Naive thymus-derived CD4-positive, alpha-beta T cell (primary cell): ENCODE measurements around the gene ITPR2. TPM values are rescaled to one million over a fixed set of nuclear protein-coding genes. Genes with fewer than 3 reads are reported as not detected.

Experiments
- ATAC-seq: fragments of 150-1000 bp; cut with Tn5 transposase; 2 replicates; pipeline ENCODE4 v1.10.0; 2021; ENCODE audit warnings: mild to moderate bottlenecking, moderate library complexity
- CTCF ChIA-PET: fragments of 350-600 bp; sonication (Branson Sonifier 250); formaldehyde crosslinking; loops from one replicate; lab custom pipeline; 2021; ENCODE audit warnings: antibody characterized with exemption; lab: Charles Lee
- POLR2A ChIA-PET: fragments of 350-600 bp; sonication (Branson Sonifier 250); formaldehyde crosslinking; loops from one replicate; lab custom pipeline; 2021; ENCODE audit warnings: antibody characterized with exemption, inconsistent platforms; lab: Charles Lee
- DNase-seq, 9 donors: peaks; one replicate each; pipeline versions ENCODE4 v3.0.0 to v3.0.0-alpha.2; 2020 to 2022; ENCODE audit warnings: mixed read lengths in 1 of 9
- H3K27ac ChIP-seq: one replicate; pipeline ENCODE4 v1.7.0; 2013; ENCODE audit warnings: mild to moderate bottlenecking, low read depth, low read length, moderate library complexity
- H3K27me3 ChIP-seq, 2 donors: one replicate each; pipeline ENCODE4 v1.7.0; 2013; ENCODE audit warnings: low read length in 2 of 2, mild to moderate bottlenecking in 2 of 2, moderate library complexity in 2 of 2; ENCODE audit not compliant: control insufficient read depth in 2 of 2, insufficient read depth in 2 of 2
- H3K36me3 ChIP-seq, 3 experiments: 1 replicate in 2 of 3; 2 replicates in 1 of 3; pipeline ENCODE4 v1.7.0; 2013; ENCODE audit warnings: low read length in 3 of 3, mild to moderate bottlenecking in 3 of 3, moderate library complexity in 1 of 3; ENCODE audit not compliant: insufficient read depth in 3 of 3, control insufficient read depth in 2 of 3
- H3K4me1 ChIP-seq, 2 donors: one replicate each; pipeline ENCODE4 v1.7.0; 2013; ENCODE audit warnings: low read length in 2 of 2, mild to moderate bottlenecking in 2 of 2, moderate library complexity in 1 of 2; ENCODE audit not compliant: control insufficient read depth in 2 of 2, insufficient read depth in 2 of 2
- H3K4me3 ChIP-seq: 2 replicates; pipeline ENCODE4 v1.7.0; 2013; ENCODE audit warnings: mild to moderate bottlenecking, low read length
- H3K9me3 ChIP-seq, 3 experiments: 1 replicate in 2 of 3; 2 replicates in 1 of 3; pipeline ENCODE4 v1.7.0; 2013; ENCODE audit warnings: low read length in 3 of 3; ENCODE audit not compliant: control insufficient read depth in 2 of 3
- H3K27ac Mint-ChIP-seq, 9 donors: one replicate each; pipeline ENCODE4 v1.8.0; 2020 to 2022; ENCODE audit warnings: mixed read lengths in 9 of 9, mild to moderate bottlenecking in 8 of 9, moderate library complexity in 5 of 9, inconsistent platforms in 2 of 9
- H3K27me3 Mint-ChIP-seq, 5 donors: one replicate each; pipeline ENCODE4 v1.8.0; 2021 to 2022; ENCODE audit warnings: mixed read lengths in 5 of 5, mild to moderate bottlenecking in 1 of 5
- H3K36me3 Mint-ChIP-seq, 5 donors: one replicate each; pipeline ENCODE4 v1.8.0; 2020 to 2022; ENCODE audit warnings: mixed read lengths in 5 of 5, mild to moderate bottlenecking in 3 of 5, inconsistent platforms in 1 of 5
- H3K4me1 Mint-ChIP-seq, 7 donors: one replicate each; pipeline ENCODE4 v1.8.0; 2020 to 2022; ENCODE audit warnings: mixed read lengths in 7 of 7, mild to moderate bottlenecking in 3 of 7, inconsistent platforms in 1 of 7
- H3K4me3 Mint-ChIP-seq, 10 donors: one replicate each; pipeline ENCODE4 v1.8.0; 2020 to 2022; ENCODE audit warnings: mild to moderate bottlenecking in 10 of 10, mixed read lengths in 10 of 10, moderate library complexity in 6 of 10, inconsistent platforms in 2 of 10
- H3K9me3 Mint-ChIP-seq, 11 donors: one replicate each; pipeline ENCODE4 v1.8.0; 2020 to 2022; ENCODE audit warnings: mixed read lengths in 11 of 11, mild to moderate bottlenecking in 4 of 11, inconsistent platforms in 1 of 11, moderate library complexity in 1 of 11
- intact Hi-C, 2 donors: fragments of 100-400 bp; cut with micrococcal nuclease; formaldehyde crosslinking; loops; one replicate each; pipeline ENCODE4 v1.15.1; 2023
- polyA plus RNA-seq, 2 donors: library from polyadenylated mRNA; unstranded; fragments of 300-500 nt; fragmentation: Illumina TruSeq; gene quantifications; one replicate each; pipeline ENCODE4 v1.2.3, GENCODE V29; 2021
- total RNA-seq, 6 experiments: library from RNA in 5 of 6; stranded (reverse) in 5 of 6; gene quantifications; 1 replicate in 5 of 6; 2 replicates in 1 of 6; pipeline ENCODE4 v1.2.3 and lab custom pipeline; 2021 to 2026

The ITPR2 gene
- total and polyA plus RNA-seq, 7 experiments from 2014 or later, result 11.3 to 71.5 (median 51.4) TPM

DNA sequence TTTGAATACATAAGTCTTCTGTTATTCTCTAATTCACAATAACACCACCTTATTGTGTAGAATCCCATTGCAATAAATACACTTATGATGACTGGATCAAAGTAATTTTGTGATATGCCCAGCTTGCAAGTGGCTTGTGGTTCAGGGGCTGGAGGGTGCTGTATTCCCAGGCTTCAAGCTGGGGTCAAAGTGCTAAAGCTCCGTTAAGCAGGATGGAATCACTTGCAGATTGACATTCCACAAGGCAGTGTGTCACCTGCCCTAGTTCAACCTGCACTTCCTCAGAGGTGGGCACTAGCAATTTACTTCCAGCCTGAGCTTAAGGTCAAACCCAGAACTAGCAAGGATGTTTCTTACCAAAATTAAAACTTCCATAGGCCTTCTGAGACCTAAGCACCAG lies 471.0 kb downstream of the ITPR2 start:
- peaks cover 0 to 4% (median 0%) of the 10 kb centered on the region in 7 donors for H3K4me1 Mint-ChIP-seq
- intact Hi-C loops, result no loop called here
- Histone ChIP-seq H3K4me3 (no peak overlapping the region), H3K9me3 (no peaks in the 10 kb centered on the region), H3K27me3 (no peaks in the 10 kb centered on the region), H3K36me3 (no peaks in the 10 kb centered on the region), H3K27ac (no peak overlapping the region), H3K4me1 (no peaks in the 10 kb centered on the region)
- H3K36me3 Mint-ChIP-seq, result peaks cover 0 to 60% (median 16%) of the 10 kb centered on the region in 5 donors
- no peak for DNase-seq
- no peak overlapping the region for H3K27ac Mint-ChIP-seq
- ChIA-PET CTCF (no interaction called here), POLR2A (no interaction called here)
- H3K4me3 Mint-ChIP-seq, result no peak overlapping the region
- no peaks in the 10 kb centered on the region for H3K27me3 Mint-ChIP-seq
- ATAC-seq, result no peak
- no peaks in the 10 kb centered on the region for H3K9me3 Mint-ChIP-seq

DNA sequence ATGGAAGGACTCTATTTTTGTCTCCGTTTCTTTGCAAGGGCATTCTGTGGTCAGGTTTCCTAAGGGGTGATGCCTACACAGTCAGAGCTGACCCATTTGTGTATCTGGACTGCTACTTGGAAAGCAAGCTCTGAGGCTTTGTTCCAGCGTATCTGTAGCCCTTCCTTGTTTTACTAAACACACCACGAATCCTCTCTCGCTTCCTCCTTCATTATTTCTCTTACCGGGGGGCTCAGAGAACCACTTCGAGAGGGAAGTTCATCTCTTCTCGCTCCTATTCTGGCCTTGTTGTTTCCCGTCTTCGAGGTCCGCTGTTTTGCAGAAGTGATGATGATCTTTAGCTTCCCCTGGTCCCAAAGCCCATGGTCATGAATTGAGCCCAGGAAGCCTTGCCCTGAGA lies 472.9 kb downstream of the ITPR2 start:
- Histone ChIP-seq H3K9me3 (no peaks in the 10 kb centered on the region), H3K4me1 (no peaks in the 10 kb centered on the region), H3K27ac (no peak overlapping the region), H3K4me3 (no peak overlapping the region), H3K36me3 (no peaks in the 10 kb centered on the region), H3K27me3 (no peaks in the 10 kb centered on the region)
- no peaks in the 10 kb centered on the region for H3K9me3 Mint-ChIP-seq
- peaks cover 0 to 4% (median 0%) of the 10 kb centered on the region in 7 donors for H3K4me1 Mint-ChIP-seq
- H3K27me3 Mint-ChIP-seq, result no peaks in the 10 kb centered on the region
- ATAC-seq (peak; percentile 32), DNase-seq (no peak)
- peaks cover 0 to 53% (median 16%) of the 10 kb centered on the region in 5 donors for H3K36me3 Mint-ChIP-seq
- POLR2A ChIA-PET, result interaction anchor here (0.6 kb wide), 1 partner anchor 58 kb away, joined by 3 read pairs; no protein-coding TSS in a partner anchor
- no peak overlapping the region for H3K4me3 Mint-ChIP-seq
- CTCF ChIA-PET, result no interaction called here
- H3K27ac Mint-ChIP-seq, result no peak overlapping the region
- intact Hi-C loops, result no loop called here

DNA sequence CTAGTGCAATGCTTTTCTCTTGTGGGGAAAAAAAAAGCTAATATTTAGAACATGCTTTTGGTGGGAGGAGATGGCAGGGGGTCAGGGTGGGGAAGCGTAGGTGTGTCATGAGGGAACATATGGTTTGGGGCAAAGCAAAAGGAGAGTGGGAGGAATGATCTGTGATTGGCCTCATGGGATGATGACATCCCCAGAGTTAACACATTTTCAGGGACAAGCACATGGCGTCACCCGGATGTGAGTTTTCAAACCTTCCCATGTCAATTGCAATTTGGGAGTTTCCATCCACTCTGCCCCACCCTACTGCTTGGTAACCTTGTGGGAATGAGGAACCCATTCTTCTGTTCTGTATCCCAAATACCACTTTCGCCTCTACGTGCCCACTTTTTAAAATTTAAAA lies 473.4 kb downstream of the ITPR2 start:
- H3K9me3 Mint-ChIP-seq, result no peaks in the 10 kb centered on the region
- Histone ChIP-seq H3K9me3 (no peaks in the 10 kb centered on the region), H3K4me1 (no peaks in the 10 kb centered on the region), H3K27ac (no peak overlapping the region), H3K36me3 (no peaks in the 10 kb centered on the region), H3K4me3 (no peak overlapping the region), H3K27me3 (no peaks in the 10 kb centered on the region)
- peaks cover 0 to 4% (median 0%) of the 10 kb centered on the region in 7 donors for H3K4me1 Mint-ChIP-seq
- ATAC-seq (no peak), DNase-seq (no peak)
- CTCF ChIA-PET, result no interaction called here
- H3K27ac Mint-ChIP-seq, result no peak overlapping the region
- no peaks in the 10 kb centered on the region for H3K27me3 Mint-ChIP-seq
- intact Hi-C loops, result no loop called here
- no peak overlapping the region for H3K4me3 Mint-ChIP-seq
- POLR2A ChIA-PET, result no interaction called here
- peaks cover 0 to 48% (median 11%) of the 10 kb centered on the region in 5 donors for H3K36me3 Mint-ChIP-seq

DNA sequence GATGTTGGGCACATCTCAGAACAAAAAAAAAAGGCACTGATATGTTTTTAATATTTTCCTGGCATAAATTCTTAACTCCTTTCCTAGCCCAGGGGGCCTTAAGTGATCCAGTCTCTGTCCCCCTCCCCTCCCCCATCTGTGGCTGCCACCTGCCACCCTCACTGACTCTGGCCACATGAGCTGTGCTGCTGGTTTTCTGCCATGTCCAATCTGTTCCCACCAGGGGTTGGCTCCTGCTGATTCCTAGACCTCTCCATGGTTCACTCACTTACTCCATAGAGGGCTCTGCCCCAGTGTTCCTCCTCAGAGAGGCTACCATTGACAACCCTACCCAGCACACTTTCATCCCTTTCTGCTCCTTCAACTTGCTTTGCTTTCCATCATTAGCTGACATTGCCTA lies 474.3 kb downstream of the ITPR2 start:
- H3K4me1 ChIP-seq, result no peaks in the 10 kb centered on the region
- H3K9me3 Mint-ChIP-seq, result no peaks in the 10 kb centered on the region
- H3K27ac ChIP-seq, result no peak overlapping the region
- no peaks in the 10 kb centered on the region for H3K9me3 ChIP-seq
- no peak overlapping the region for H3K27ac Mint-ChIP-seq
- intact Hi-C loops, result no loop called here
- H3K27me3 Mint-ChIP-seq, result no peaks in the 10 kb centered on the region
- no peaks in the 10 kb centered on the region for H3K27me3 ChIP-seq
- CTCF ChIA-PET, result no interaction called here
- H3K4me3 ChIP-seq, result no peak overlapping the region
- POLR2A ChIA-PET, result no interaction called here
- no peaks in the 10 kb centered on the region for H3K36me3 ChIP-seq
- no peak overlapping the region for H3K4me3 Mint-ChIP-seq
- DNase-seq, result no peak
- peaks cover 0 to 4% (median 0%) of the 10 kb centered on the region in 7 donors for H3K4me1 Mint-ChIP-seq
- peaks cover 0 to 45% (median 14%) of the 10 kb centered on the region in 5 donors for H3K36me3 Mint-ChIP-seq
- ATAC-seq, result no peak

DNA sequence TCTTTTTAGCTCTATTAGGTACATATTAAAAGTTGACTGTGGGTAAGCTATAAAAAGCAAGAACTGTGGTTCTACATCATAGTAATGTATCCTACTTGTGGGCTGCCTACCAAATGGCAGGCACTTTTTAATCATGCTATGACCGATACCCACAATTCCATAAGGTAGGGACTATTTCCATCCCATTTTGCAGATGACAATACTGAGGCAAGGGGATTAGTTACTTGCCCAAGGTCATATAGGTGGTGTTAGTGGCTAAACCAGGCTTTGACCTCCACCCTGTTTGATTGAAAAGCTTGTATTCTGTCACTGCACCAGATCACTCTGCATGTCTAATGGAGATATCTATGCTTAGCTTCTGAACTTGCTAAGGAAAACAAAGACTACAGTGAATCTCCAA lies 485.7 kb downstream of the ITPR2 start:
- intact Hi-C loops, result no loop called here
- Mint-ChIP-seq H3K27me3 (no peaks in the 10 kb centered on the region), H3K9me3 (peaks cover 0 to 3% (median 0%) of the 10 kb centered on the region in 11 donors), H3K36me3 (peaks cover 0 to 31% (median 14%) of the 10 kb centered on the region in 5 donors), H3K4me1 (peaks cover 0 to 15% (median 2%) of the 10 kb centered on the region in 7 donors), H3K4me3 (no peak overlapping the region), H3K27ac (no peak overlapping the region)
- H3K27me3 ChIP-seq, result no peaks in the 10 kb centered on the region
- H3K9me3 ChIP-seq, result no peaks in the 10 kb centered on the region
- DNase-seq (no peak), ATAC-seq (no peak)
- H3K4me1 ChIP-seq, result no peaks in the 10 kb centered on the region
- no peak overlapping the region for H3K4me3 ChIP-seq
- no peak overlapping the region for H3K27ac ChIP-seq
- CTCF ChIA-PET, result interaction anchor here (0.6 kb wide), 2 partner anchors 649 to 1243 kb away, joined by 3 read pairs; no protein-coding TSS in a partner anchor
- no peaks in the 10 kb centered on the region for H3K36me3 ChIP-seq
- POLR2A ChIA-PET, result no interaction called here

DNA sequence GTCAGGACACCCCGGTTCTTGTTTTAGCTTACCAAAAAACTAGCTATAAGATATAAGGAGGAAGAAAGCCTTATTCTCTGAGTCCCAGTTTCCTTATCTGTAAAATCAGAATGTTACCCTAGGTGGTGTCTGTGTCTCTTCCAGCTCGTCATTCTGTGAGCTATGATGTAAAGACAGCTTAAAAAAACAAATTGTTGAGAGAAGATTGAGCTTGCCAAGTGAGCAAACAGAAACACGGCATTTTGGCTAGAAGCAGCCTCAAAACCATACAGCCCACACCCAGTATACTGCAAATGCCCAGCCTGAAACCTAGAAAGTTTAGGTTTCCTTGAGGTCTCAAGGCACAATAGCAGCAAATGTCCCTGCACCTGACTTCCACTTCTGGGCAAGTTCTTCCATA lies 486.3 kb downstream of the ITPR2 start:
- peaks cover 0 to 3% (median 0%) of the 10 kb centered on the region in 11 donors for H3K9me3 Mint-ChIP-seq
- Histone ChIP-seq H3K4me1 (no peaks in the 10 kb centered on the region), H3K9me3 (no peaks in the 10 kb centered on the region), H3K4me3 (no peak overlapping the region), H3K36me3 (no peaks in the 10 kb centered on the region), H3K27me3 (no peaks in the 10 kb centered on the region), H3K27ac (no peak overlapping the region)
- H3K4me3 Mint-ChIP-seq, result no peak overlapping the region
- CTCF ChIA-PET, result interaction anchor here (0.5 to 0.6 kb wide), 3 partner anchors 208 to 1242 kb away, joined by 3 to 4 read pairs (median 3); no protein-coding TSS in a partner anchor
- POLR2A ChIA-PET, result no interaction called here
- ATAC-seq, result no peak
- peak in 1 of 9 donors; percentile 0 for DNase-seq
- H3K4me1 Mint-ChIP-seq, result peaks cover 0 to 15% (median 4%) of the 10 kb centered on the region in 7 donors
- intact Hi-C loops, result no loop called here
- H3K27ac Mint-ChIP-seq, result peak overlapping the region in 2 of 9 donors; percentile 20 to 27
- H3K36me3 Mint-ChIP-seq, result peaks cover 0 to 35% (median 17%) of the 10 kb centered on the region in 5 donors
- H3K27me3 Mint-ChIP-seq, result no peaks in the 10 kb centered on the region

DNA sequence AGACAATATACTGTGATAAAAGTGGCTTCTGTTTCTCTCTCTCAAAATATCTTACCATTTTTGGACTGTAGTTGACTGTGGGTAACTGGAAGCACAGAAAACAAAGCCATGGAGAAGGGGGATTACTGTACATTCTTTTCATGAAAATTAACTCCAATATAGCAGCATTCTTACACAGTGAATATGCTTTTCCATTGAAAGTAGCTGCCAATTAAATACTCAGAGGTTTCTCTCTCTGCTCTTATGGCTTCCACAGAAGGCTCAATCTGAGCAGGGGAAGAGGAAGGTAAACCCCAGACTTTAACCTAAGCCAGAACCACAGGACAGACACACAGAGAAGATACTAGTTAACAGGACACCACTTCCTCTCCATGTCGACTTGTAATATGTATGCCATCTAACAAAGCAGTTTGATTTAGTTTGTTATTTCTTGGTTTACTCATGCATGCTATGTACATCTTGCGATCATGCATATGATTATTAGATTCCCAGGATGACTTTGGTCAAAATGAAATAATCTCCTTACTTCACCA lies 487.5 kb downstream of the ITPR2 start:
- intact Hi-C loops, result no loop called here
- Mint-ChIP-seq H3K27me3 (no peaks in the 10 kb centered on the region), H3K9me3 (peaks cover 0 to 4% (median 0%) of the 10 kb centered on the region in 11 donors), H3K4me1 (peaks cover 0 to 23% (median 4%) of the 10 kb centered on the region in 7 donors), H3K4me3 (no peak overlapping the region), H3K36me3 (peaks cover 0 to 41% (median 27%) of the 10 kb centered on the region in 5 donors), H3K27ac (peak overlapping the region in 2 of 9 donors; percentile 7 to 55)
- Histone ChIP-seq H3K27me3 (no peaks in the 10 kb centered on the region), H3K9me3 (no peaks in the 10 kb centered on the region), H3K4me3 (no peak overlapping the region), H3K36me3 (peaks cover 0 to 8% (median 0%) of the 10 kb centered on the region in 3 experiments), H3K4me1 (no peaks in the 10 kb centered on the region), H3K27ac (no peak overlapping the region)
- CTCF ChIA-PET, result no interaction called here
- ATAC-seq (no peak), DNase-seq (no peak)
- POLR2A ChIA-PET, result no interaction called here
